ENCODE results near the gene CDC42BPB. TPM values are rescaled to one million over a fixed set of nuclear protein-coding genes. Genes with fewer than 3 reads are reported as not detected.
A peak's percentile ranks its signal among the peaks of the same experiment; 100 is the strongest.

Gene CDC42BPB
- total RNA-seq, 4 donors from 2014 or later = 85.3 to 174 (median 101) TPM

DNA sequence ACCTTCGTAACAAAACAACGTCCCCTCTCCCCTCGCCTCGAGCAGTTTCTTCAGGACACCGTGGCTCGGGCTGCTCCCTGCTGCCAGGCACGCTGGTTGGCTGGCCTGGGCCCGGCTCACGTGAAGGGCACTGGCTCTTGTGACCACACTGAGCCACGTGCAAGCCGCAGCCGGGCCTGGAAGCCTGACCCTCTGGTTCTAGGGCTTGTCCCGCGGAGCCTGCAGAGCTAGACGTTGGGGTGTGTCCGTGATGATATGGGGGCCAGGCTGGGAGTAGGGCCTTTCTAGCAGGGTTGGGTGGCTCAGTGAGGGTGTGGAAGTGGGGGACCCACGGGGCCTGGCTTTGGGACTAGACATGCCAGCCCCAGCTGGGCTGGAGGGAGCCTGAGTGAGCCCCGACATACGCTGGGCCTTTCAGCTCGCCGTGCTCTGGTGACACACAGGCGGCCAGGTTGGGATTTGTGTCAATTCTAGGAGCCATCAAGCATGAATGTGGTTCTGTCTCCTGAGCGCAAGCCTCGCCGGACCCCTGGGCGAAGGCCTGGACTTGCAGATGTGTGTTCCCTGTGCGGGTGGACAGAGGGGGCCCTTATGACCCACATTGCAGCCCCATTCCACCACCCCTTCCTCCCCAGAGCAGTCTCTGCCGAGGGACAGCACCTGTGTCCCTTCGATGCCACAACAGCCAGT lies 148.4 kb downstream of the CDC42BPB start:
- TF ChIP-seq, protein P1, sequence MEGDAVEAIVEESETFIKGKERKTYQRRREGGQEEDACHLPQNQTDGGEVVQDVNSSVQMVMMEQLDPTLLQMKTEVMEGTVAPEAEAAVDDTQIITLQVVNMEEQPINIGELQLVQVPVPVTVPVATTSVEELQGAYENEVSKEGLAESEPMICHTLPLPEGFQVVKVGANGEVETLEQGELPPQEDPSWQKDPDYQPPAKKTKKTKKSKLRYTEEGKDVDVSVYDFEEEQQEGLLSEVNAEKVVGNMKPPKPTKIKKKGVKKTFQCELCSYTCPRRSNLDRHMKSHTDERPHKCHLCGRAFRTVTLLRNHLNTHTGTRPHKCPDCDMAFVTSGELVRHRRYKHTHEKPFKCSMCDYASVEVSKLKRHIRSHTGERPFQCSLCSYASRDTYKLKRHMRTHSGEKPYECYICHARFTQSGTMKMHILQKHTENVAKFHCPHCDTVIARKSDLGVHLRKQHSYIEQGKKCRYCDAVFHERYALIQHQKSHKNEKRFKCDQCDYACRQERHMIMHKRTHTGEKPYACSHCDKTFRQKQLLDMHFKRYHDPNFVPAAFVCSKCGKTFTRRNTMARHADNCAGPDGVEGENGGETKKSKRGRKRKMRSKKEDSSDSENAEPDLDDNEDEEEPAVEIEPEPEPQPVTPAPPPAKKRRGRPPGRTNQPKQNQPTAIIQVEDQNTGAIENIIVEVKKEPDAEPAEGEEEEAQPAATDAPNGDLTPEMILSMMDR (IDR thresholded peaks at IDR 0.05) = no peak
- no peak for TF ChIP-seq POLR2A (IDR thresholded peaks at IDR 0.05)
- WGBS, 2 donors = 92 to 96% methylated on average over 26 to 29 of the region's 29 CpGs
- DNase-seq (ENCODE audit: low spot score in 2 of 2) = no peak
- intact Hi-C loops (cut with DNase I; ENCODE audit: low total_unique reads) = no loop called here
- no peak overlapping the region for H3K4me3 ChIP-seq (ENCODE audit: low read depth, poor library complexity, severe bottlenecking)

DNA sequence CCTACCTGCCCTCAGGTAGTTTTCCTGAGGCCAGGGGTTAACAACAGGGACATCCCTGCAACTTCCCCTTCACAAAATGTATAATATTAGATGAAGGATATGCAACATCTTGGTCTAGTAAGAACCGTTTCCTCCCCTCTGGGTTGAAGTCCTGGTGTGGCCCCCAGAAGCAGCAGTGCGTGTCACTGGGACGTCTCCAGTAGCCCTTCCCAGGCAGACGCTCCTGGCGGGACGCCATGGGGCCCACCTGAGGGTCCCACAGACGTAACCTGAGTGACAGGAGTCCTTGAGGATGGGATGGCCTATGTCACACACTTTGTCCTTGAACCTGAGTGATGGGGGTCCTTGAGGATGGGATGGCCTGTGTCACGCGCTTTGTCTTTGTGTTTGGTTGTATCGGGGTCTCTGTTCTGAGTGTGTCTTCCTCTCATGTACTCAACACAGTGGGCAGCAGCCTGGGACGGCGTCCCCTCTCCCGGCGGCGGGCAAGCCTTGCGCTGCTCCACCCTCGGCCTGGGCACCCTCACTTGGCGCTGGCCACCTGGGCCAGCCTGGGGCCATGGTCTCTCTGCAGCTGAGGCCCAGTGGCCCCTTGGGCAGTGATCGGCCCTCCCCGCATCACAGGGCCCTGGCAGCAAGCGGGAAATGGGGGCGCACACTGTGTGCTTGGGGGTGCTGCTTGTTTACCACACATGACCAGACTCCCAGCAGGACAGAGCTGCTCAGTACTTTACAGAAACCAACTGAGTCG lies 149.2 kb downstream of the CDC42BPB start:
- peak in 1 of 2 donors; percentile 85 for DNase-seq (ENCODE audit: low spot score in 2 of 2)
- TF ChIP-seq, protein P1 (IDR thresholded peaks at IDR 0.05) = no peak
- TF ChIP-seq POLR2A (IDR thresholded peaks at IDR 0.05) = no peak

DNA sequence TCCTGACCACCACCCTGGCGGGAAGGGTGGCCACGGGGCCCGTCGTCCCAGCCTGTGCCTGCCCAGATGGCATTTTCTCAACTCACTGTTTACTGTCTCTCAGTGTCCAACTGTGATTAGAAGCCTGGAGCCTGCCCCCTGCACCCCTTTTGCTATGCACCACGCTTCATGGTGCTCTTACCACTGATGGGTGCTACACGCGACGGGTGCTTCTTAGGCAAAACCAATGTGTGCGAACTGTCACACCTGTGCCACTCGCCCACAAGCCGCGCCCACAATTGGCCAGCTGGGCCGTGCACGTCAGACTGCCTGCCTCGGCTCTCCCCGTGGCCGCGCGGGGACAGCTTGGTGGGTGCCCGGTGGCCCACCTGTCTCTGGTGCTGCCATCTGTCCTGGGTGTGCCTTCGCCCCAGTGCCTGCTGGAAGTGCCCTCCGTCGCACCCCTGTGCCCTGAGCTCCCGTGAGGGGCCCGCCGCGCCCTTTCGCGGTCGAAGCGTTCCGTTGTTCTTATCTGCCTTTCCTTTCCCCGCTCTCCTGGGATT lies 150.0 kb downstream of the CDC42BPB start:
- DNase-seq (ENCODE audit: low spot score in 2 of 2) = no peak
- WGBS, 2 donors = 96 to 98% methylated on average over 32 to 33 of the region's 33 CpGs
- intact Hi-C loops (cut with DNase I; ENCODE audit: low total_unique reads) = no loop called here
- H3K4me3 ChIP-seq (ENCODE audit: low read depth, poor library complexity, severe bottlenecking) = no peak overlapping the region
- TF ChIP-seq, protein P1 (IDR thresholded peaks at IDR 0.05) = no peak
- TF ChIP-seq POLR2A (IDR thresholded peaks at IDR 0.05) = no peak

More for the DNA sequence above, 149.2 kb downstream of the CDC42BPB start:
- intact Hi-C loops (cut with DNase I; ENCODE audit: low total_unique reads) = no loop called here
- no peak overlapping the region for H3K4me3 ChIP-seq (ENCODE audit: low read depth, poor library complexity, severe bottlenecking)
- 91 to 95% methylated on average over 22 to 23 of the region's 23 CpGs for WGBS, 2 donors

DNA sequence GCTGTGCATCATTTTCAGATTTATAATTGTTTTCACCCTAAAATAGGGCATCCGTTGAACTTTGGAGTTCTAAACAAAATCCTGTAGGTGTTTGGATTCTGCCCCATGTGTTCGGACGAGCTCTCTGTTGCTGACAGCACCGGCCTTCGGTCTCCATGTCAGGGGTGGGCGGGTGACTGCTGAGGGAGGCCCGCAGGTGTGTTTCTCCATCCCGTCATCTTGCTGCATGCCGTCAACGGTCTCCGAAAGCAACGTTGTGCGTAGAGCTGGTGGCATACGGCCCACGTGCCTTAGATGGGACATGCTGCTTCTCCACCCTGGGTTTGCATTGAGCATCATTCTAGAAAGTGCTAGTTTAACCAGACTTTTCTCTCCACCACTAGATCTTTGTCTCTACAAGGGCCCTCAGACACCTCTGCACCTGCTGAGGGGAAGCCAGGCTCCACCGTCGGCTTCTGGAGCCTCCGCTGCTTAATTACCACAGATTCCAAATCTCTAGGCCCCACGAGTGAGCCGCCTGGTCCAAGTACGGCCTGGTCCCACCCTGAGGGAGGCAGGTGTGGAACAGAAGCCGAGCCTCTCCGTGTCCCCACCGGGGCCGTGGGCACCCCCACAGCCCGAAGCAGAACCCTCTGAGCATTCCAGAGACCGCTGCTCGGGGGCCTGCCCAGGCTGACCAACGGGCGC lies 150.6 kb downstream of the CDC42BPB start:
- DNase-seq (ENCODE audit: low spot score in 2 of 2) = no peak
- intact Hi-C loops (cut with DNase I; ENCODE audit: low total_unique reads) = no loop called here
- H3K4me3 ChIP-seq (ENCODE audit: low read depth, poor library complexity, severe bottlenecking) = no peak overlapping the region
- TF ChIP-seq POLR2A (IDR thresholded peaks at IDR 0.05) = no peak
- TF ChIP-seq, protein P1 (IDR thresholded peaks at IDR 0.05) = no peak
- WGBS, 2 donors = 94 to 96% methylated on average over 21 to 30 of the region's 30 CpGs

DNA sequence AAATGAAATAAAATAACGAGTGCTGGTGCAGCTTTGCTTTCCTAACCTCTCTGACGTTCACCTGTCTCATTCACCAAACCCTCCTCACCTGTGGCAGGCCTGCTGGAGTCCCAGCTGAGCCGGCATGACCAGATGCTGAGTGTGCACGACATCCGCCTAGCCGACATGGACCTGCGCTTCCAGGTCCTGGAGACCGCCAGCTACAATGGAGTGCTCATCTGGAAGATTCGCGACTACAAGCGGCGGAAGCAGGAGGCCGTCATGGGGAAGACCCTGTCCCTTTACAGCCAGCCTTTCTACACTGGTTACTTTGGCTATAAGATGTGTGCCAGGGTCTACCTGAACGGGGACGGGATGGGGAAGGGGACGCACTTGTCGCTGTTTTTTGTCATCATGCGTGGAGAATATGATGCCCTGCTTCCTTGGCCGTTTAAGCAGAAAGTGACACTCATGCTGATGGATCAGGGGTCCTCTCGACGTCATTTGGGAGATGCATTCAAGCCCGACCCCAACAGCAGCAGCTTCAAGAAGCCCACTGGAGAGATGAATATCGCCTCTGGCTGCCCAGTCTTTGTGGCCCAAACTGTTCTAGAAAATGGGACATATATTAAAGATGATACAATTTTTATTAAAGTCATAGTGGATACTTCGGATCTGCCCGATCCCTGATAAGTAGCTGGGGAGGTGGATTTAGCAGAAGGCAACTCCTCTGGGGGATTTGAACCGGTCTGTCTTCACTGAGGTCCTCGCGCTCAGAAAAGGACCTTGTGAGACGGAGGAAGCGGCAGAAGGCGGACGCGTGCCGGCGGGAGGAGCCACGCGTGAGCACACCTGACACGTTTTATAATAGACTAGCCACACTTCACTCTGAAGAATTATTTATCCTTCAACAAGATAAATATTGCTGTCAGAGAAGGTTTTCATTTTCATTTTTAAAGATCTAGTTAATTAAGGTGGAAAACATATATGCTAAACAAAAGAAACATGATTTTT lies 151.9 kb downstream of the CDC42BPB start:
- WGBS, 2 donors = 96% methylated on average over 38 of the region's 38 CpGs
- TF ChIP-seq, protein P1 (IDR thresholded peaks at IDR 0.05) = no peak
- TF ChIP-seq POLR2A (IDR thresholded peaks at IDR 0.05) = no peak
- no peak for DNase-seq (ENCODE audit: low spot score in 2 of 2)
- H3K4me3 ChIP-seq (ENCODE audit: low read depth, poor library complexity, severe bottlenecking) = no peak overlapping the region
- intact Hi-C loops (cut with DNase I; ENCODE audit: low total_unique reads) = no loop called here

Data from lower leg skin (tissue), 4 donors.